Skeletal muscle cell (primary cell): ENCODE results near the gene ACTL10.

Experiments
- DNase-seq: peaks from one replicate; pipeline ENCODE4 v3.0.0-alpha.2; 2010; ENCODE audit warnings: low read depth
- H3K4me3 ChIP-seq: 2 replicates; pipeline ENCODE4 v1.5.1; 2011; ENCODE audit warnings: low read depth, mild to moderate bottlenecking, control low read depth, low read length, moderate library complexity

The ACTL10 gene

GRCh38 chr20:33709398-33709797 lies 42.7 kb downstream of the ACTL10 start:
- no peak for DNase-seq

DNA sequence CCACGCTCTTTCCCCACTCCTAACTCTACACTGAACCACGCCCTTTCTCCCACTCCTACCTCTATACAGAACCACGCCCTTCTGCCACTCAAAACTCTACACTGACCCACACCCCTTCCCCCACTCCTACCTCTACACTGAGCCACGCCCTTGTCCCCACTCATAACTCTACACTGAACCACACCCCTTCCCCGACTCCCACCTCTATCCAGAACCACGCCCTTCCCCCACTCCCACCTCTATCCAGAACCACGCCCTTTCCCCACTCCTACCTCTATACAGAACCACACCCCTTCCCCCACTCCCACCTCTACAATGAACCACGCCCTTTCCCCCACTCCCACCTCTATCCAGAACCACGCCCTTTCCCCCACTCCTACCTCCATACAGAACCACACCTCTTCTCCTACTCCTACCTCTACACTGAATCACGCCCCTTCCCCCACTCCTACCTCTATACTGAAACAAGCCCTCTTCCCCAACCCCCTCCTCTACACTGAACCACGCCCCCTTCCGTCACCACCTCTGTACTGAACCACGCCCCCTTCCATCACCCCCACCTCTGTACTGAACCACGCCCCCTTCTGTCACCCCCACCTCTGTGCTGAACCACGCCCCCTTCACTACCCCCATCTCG lies 43.3 kb downstream of the ACTL10 start:
- no peak overlapping the region for H3K4me3 ChIP-seq
- DNase-seq: no peak

More at GRCh38 chr20:33709398-33709797, 42.7 kb downstream of the ACTL10 start:
- H3K4me3 ChIP-seq: no peak overlapping the region

- H3K4me3 ChIP-seq: no peak overlapping the region
- DNase-seq: no peak
Observed at GRCh38 chr20:33710681-33711445, 44.1 kb downstream of the ACTL10 start.

DNA sequence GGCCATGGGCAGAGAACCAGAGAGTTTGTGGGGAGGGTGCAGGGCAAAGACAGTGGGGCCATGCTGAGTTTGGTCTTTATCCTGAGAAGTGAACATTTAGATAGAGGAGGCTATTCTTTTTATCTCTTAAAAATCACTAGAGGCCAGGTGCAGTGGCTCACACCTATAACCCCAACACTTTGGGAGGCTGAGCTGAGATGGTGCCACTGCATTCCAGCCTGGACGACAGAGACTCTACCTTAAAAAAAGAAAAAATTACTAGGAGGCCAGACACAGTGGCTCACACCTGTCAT lies 44.6 kb downstream of the ACTL10 start:
- no peak for DNase-seq
- no peak overlapping the region for H3K4me3 ChIP-seq

DNA sequence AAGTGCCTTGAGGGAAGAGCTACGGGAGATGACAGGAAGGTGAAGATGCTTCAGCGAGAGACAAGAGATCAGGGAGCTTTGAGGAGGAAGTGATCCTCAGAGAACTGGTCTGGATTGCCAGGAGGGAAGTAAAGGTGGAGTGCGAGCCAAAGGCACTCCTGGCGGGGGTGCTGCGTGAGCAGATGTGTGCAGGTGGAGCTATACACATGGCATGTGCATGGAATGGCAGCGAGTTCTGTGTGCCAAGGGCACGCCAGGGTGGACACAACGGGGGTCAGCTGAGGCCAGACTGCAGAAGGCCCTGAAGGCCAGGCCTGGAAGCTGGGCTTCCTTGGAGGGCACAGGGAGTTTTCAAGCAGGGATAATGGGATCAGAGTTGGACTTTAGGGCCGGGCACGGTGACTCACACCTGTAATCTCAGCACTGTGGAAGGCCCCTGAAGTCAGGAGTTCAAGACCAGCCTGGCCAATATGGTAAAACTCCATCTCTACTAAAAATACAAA lies 47.2 kb downstream of the ACTL10 start:
- DNase-seq: no peak
- no peak overlapping the region for H3K4me3 ChIP-seq

GRCh38 chr20:33716498-33716897 lies 49.8 kb downstream of the ACTL10 start:
- no peak for DNase-seq
- no peak overlapping the region for H3K4me3 ChIP-seq
